NCI-H2171 (cell line): ENCODE results near the gene PTMS.
A peak's percentile ranks its signal among the peaks of the same experiment; 100 is the strongest.
"Not testable (repeated sequence)": the region's sequence is repeated elsewhere in the genome, so short reads cannot be mapped to it uniquely, and the experiment has no call there.

ENCODE experiments used
- DNase-seq: peaks from one replicate; lab custom pipeline; 2025; lab: John Stamatoyannopoulos, UW

Gene PTMS, protein sequence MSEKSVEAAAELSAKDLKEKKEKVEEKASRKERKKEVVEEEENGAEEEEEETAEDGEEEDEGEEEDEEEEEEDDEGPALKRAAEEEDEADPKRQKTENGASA

DNA sequence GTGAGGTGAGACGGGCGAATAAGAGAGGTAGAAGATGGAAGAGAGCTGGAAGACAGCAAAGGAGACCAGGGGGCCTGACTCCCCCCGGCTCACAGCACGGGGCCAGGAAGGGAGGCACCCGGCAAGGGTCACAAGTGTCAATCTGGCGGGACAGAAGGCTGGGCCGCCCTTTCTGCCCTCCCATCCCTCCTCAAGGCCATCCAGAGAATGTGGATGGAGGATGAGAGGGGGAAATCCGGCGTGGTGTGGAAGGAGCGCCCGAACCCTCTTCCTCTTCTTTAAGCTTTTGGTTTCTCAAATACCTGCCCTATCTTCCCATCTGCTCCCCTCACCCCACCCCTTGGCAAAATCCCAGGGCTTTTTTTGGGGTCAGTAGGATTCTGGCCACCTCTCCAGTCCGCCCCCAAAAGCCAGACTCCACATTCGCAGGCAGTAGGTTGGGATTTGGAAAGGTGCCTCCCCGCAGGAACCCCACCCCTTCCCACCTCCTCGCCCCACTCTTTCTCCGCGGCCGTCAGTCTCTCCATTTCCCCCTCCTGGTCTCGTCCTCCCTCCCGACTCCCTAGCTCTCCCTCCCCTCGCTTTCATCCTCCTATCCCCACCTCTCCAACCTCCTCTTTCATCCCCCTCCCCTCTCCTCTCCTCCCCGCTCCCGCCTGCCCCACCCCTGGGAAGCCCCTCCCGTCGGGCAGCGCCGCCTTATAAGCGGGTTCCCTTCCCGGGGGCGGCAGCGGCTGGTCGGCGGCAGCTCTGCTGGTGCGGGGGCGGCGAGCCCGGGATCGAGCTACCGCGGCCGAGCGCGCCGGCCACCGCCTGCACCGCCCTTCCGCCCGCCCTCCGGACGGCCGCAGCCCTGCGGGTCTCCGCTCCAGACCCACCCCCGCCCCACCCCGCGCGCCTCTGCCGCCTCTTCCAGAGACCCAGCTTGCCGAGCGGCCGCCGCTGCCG lies at the start of gene PTMS:
TSS of gene PTMS (plus strand) at position 730 of the 948 bp plus-strand sequence. CDS start 343 bp downstream, outside the sequence.
- DNase-seq: peak; percentile 100

DNA sequence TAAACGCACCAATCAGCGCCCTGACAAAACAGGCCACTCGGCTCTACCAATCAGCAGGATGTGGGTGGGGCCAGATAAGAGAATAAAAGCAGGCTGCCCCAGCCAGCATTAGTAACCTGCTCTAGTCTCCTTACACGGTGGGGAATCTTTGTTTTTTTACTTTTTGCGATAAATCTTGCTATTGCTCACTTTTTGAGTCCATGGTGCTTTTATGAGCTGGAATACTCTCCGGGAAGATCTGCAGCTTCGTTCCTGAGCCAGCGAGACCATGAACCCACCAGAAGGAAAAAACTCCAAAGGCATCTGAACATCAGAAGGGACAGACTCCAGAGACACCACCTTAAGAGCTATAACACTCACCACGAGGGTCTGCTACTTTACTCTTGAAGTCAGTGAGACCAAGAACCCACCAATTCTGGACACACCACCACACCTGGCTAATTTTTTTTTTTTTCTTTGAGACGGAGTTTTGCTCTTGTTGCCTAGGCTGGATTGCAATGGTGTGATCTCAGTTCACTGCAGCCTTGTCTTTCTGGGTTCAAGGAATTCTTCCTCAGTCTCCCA lies 49.2 kb upstream of the PTMS start:
- no peak for DNase-seq

DNA sequence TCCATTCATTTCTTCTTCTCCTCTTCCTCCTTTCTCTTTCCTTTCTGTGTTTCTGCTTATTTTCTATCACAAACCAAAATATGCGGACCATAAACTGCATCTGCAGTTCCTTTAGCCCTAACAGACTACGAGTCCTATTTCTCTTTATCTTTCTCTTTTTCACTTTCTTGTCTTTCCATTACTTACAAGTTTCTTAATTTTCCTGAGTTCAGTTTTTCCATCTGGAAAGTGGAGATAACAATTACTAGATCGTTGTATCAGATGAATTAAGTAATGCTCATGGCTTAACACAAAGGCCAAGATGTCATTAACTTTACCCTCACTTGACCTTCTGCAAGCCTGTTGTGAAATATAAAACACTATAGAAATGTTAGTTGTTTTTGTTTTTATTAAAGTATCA lies 43.3 kb upstream of the PTMS start:
- no peak for DNase-seq

DNA sequence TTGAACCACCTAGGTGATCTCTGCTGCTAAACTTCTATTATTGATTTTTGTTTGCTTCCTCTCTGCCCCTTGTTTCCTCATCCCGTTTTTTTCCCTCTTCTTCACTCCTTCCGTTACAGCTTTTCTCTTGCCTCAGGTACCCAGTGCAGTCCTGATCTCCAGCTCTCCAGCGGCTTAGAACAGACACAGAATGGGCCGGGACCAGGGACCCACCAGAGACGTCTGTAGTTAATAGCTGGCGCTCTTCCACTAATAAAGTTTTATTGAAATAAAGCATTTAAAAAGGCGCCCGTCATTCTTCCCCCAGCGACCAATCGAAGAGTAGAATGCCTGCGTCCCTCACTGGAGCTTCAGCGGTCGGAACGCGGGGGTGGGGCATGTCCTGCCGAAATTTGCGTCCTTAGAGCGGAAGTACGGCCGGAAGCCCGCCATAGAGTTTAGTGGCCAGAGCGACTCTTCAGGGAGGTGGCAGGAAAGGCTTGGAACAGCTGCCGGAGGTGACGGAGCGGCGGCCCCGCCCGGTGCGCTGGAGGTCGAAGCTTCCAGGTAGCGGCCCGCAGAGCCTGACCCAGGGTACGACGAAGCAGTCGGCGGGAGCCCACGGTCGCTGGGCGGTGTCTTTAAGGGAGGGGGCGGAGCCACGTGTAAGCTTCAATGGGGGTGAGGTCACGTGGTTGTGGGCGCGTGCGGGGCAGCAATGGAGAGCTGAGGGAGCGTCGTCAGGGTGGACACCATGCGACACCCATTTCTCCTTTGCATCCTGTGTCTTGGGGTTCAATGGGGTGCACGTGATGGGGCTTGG lies 42.4 kb upstream of the PTMS start, which contains the start of gene COPS7A:
TSS of gene COPS7A (plus strand) at position 440 of the 802 bp plus-strand sequence. CDS start 611 bp downstream, outside the sequence.
- DNase-seq: peak; percentile 100

DNA sequence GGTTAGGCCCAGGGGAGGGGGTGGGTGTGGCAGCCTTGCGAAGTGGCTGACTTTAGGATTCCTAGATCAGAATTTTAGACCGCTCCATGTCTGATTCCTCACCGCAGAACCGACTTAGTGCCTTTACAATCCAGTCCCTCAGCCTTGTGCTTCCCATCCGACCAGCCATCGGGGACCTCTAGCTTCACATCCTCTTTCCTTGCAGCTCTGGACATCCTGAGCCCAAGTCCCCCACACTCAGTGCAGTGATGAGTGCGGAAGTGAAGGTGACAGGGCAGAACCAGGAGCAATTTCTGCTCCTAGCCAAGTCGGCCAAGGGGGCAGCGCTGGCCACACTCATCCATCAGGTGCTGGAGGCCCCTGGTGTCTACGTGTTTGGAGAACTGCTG lies 41.8 kb upstream of the PTMS start:
- no peak for DNase-seq

DNA sequence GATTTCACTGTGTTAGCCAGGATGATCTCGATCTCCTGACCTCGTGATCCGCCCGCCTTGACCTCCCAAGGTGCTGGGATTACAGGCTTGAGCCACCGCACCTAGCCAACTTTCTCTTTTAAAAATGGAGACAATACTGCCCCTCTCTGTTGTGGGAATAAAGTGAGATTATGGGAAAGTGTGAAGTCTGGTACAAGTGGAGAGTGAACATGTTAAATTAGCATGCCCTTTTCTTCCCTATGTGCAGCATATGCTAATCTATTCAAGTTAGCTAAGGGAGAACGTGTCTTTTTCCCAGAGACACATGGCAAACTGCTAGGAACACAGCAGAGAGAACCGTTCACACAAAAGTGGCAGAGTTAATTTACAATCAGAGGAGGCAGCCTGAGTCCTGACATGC lies 40.8 kb upstream of the PTMS start:
- no peak for DNase-seq

DNA sequence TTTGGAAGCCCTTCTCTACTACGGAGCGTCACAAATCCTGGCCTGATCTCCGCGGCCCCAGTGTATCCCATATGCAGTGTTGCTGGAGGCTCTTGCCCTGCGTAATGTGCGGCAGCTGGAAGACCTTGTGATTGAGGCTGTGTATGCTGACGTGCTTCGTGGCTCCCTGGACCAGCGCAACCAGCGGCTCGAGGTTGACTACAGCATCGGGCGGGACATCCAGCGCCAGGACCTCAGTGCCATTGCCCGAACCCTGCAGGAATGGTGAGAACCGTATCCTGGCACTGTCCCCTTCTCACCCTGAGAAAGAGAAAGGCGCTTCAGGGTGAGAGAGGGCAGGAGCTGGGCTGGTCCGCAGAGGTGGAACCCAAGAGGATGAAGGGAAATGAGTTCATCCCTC lies 37.0 kb upstream of the PTMS start:
- DNase-seq: no peak

DNA sequence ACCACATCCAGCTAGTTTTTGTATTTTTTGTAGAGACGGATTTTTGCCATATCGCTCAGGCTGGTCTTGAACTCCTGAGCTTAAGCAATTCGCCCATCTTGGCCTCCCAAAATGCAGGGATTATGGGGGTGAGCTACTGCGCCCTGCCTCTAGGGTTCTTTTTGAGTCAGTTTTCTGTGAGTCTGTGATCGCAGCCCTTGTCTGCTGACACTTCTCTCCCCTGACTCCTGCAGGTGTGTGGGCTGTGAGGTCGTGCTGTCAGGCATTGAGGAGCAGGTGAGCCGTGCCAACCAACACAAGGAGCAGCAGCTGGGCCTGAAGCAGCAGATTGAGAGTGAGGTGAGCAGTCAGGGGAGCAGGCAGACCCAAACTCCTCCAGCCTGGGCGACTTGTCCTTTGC lies 36.0 kb upstream of the PTMS start:
- DNase-seq: peak; percentile 80

DNA sequence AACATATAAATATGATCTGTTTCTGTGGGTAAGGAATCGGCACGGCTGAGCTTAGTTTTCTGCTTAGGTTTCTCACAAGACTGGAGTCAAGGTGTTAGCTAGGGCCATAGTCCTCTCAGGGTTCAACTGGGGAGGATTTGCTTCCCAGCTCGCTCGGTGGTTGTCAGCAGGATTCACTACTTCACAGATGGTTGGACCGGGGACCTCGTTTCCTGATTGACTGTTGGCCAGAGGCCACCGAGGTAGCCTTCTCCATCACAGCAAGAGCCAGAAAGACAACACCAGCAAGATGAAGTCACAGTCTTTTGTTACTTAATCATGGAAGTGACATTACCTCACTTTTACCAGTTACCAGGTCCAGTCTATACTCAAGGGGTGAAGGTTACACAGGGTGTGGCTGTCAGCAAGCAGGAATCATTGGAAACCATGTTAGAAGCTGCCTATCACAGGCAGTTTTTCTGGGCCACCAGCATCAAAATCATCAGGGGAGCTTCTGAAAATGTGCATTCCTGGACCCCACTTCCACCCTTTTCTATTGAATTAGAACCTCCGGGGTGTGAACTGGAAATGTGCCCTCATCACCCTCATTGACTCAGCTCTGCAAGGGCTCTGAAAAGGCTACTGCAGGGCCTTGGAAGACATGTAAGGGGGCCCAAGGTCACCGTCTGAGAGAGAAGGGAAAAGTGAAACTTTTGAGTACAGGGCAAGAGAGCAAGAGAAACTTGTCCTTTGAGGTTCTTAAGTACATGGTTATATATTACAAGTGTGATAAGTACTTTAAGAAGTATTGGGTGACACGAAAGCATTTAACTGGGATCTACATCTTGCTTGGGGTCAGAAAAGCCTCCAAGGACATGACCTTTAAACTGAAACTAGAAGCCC lies 31.4 kb upstream of the PTMS start:
- no peak for DNase-seq

DNA sequence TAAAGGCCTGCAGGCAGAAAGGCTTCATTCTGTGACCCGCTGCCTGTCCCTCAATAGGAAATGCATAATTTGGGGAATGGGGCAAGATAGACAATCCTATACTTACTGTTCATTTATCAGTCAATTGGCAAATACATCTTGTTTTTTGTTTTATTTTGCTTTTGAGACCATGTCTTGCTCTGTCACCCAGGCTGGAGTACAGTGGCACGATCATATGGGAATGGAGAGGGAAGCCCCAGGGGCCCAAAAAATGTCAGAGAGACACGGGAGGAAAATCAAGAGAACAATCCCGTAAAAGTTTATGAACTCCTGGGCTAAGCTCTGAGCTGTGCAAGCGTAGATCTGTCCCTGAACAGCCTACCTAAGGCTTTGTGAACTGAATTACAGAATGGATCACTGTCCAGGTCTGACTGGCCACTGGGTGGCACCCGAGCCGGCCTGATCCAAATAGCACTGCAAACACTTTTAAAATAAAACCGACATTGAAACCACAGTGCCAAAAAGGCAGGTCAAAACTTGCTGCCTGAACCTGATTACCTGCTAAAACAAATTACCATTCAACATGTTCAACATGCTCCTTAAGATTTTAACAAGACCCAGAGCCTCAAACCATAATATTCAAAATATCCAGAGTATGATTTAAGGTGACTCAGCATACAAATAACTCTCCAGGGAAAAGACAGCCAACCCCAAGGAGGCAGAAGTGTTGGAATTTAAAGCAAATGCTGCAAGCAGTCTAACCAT lies 30.5 kb upstream of the PTMS start:
- peak; percentile 79 for DNase-seq

DNA sequence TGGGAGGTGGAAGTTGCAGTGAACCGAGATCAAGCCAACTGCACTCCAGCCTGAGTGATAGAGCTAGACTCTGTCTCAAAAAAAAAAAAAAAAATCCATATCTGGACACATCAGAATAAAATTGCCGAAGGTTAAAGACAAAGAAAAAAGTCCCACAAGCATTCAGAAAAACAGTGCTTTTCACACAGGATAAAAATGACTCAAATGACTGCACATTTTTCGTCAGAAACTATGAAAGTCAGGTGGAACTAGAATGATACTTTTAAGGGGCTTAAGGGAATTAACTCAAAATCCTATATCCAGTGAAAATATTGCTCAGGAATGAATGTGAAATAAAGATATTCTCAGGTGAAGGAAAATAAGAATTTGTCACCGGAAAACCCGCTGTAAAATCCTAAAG lies 29.4 kb upstream of the PTMS start:
- DNase-seq: no peak

DNA sequence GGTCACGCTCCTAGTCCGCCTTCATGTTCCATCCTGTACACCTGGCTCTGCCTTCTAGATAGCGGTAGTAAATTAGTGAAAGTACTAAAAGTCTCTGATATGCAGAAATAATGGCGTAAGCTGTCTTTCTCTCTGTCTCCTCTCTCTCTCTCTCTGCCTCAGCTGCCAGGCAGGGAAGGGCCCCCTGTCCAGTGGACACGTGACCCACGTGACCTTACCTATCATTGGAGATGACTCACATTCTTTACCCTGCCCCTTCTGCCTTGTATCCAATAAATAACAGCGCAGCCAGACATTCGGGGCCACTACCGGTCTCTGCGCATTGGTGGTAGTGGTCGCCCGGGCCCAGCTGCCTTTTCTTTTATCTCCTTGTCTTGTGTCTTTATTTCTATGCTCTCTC lies 24.1 kb upstream of the PTMS start:
- not testable (repeated sequence) for DNase-seq

DNA sequence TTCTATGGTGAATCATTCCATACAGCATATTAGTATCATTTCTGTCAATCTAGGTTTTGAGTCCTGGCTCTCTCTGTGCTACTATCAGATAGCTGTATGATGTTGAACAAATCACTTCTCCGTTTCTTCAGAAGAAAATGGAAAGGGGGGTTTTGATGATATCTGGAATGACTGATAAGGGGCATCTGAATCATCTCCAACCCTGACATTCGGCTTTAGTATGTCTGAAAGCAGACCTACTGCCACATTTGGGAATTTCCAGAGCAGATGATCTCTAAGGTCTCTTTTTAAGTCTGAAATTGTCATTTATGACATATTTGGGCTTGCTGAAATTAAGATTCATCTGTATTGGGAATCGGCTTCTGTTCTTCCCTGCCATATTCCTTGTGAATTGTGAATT lies 23.3 kb upstream of the PTMS start:
- DNase-seq: no peak

DNA sequence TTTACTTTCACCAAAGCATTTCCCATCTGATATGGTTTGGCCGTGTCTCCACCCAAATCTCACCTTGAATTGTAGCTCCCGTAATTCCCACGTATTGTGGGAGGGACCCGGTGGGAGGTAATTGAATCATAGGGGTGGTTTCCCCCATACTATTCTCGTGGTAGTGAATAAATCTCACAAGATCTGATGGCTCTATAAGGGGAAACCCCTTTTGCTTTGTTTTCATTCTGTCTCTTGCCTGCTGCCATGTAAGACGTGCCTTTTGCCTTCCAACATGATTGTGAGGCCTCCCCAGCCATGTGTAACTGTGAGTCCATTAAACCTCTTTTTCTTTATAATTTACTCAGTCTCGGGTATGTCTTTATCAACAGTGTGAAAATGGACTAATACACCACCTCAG lies 22.9 kb upstream of the PTMS start:
- DNase-seq: not testable (repeated sequence)

DNA sequence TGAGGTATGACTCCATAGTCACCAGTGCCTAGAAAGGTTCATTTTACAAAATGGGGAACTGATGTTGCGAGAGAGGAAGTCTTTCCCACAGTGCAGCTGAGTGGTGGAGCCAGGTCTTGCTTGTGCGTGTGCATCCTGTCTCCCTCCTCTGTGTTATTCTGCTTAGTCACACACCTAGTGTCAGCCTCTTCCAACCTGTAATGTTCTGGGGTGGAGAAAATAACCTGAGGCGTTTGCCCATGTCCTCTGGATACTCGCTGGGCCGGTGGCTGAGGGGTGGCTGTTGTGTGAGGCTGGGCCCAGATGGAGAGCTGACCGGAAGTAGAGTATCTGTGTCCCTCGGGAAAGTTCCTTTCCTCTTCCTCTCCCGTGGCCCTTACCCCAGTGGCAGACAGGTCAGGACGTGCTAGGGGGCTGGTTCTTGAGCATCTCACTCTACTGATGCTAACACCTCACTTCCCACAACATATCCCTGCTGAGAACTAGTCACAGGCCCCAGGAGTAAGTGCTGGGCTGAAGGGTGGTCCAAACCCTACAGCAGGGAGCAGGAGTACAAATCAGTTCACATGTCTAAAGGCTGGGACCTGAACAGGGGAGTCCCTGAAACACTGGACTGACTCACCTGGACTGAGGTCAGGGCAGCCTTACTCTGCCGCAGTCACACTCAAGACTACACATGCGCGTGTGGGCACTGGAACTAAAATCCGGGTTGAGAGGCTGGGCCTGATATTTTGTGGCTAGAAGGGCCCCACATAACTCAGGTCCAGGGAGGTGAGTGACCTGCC lies 20.2 kb upstream of the PTMS start:
- DNase-seq: no peak

DNA sequence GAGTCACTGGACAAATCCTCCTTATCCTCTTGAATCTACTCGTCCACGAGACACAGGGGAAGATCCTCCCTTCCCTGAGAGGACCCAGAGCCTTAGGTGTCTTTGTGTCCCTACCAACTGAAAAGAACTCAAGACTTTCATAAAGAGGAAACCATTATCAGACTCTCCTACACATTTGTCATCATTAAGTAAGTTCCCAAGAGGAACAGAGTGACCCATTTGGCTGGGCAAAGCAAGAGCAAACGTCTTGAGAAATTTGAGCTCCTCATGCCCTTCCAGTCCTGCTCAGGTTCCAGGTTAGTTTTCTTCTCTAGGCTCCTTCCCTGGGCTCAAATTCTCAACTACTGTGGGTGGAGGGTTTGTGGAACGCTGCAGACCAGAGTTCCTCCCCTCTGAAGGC lies 18.9 kb upstream of the PTMS start:
- DNase-seq: no peak

DNA sequence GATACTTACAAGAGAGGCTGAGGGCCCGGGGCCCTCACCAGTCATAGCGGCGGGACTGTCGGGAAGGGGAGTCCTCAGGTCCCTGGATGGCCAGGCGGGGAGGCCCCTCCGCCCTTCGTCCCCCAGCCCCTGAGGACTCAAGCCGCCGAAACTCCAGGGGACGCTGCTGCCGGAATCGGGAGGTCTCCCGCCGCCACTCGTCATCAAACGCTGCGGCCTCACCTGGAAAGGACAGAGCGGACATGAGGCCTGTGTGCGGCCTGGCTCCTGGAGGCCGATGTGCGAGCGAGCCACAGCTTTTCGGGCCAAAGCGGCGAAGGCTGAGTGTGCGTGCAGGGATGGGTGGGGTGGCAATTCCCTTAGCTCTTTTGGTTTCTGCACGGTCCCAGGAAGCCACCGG lies 17.4 kb upstream of the PTMS start:
- no peak for DNase-seq

DNA sequence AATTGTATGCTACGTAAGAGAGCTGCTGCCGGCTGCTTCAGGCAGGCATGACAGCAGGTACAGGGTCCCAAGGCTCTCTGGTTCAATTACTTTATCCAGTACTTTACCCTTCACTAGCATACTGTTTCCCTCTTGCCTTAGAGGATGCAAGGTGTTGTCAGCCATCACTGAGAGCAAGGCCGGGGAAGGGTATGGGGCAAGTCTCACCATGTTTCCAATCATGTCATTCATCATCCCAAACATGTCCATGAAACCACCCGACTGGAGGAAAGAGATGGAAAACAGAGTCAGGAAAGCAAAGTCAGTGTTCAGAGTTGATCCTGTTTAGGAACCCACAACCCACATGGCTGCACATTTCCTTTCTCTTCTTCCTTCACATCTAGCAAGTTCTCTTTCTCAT lies 15.7 kb upstream of the PTMS start:
- DNase-seq: no peak

DNA sequence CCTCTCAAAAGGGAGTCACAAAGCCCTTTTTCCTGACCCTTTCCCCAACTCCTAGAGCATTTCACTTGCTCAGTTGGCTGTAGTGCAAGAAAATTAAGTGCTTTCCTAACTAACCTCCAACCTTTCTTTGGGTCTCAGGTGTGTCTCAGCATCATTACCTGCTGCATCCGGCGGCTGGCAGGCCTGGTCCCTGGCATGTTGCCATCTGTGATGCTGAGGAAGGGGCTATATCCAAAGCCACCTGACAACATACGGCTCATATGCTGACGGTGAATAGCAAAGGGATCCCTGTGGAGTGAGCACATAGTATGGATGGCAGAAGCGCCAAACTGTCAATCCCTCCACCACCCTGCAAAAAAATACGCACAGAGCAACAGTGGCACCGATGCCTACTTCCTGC lies 14.4 kb upstream of the PTMS start:
- no peak for DNase-seq
